Cardiac muscle cell (in vitro differentiated cells and primary cell): ENCODE measurements around the gene COTL1. TPM values are rescaled to one million over a fixed set of nuclear protein-coding genes. Genes with fewer than 3 reads are reported as not detected.
A peak's percentile ranks its signal among the peaks of the same experiment; 100 is the strongest.
"Not testable (repeated sequence)": the region's sequence is repeated elsewhere in the genome, so short reads cannot be mapped to it uniquely, and the experiment has no call there.

Experiments used
- DNase-seq, 2 donors: peaks; one replicate each; pipeline versions ENCODE4 v3.0.0 to v3.0.0-alpha.2; 2010 to 2017; ENCODE audit warnings: low read depth in 1 of 2, low spot score in 1 of 2
- H3K27ac ChIP-seq: fragments of 200-600 bp; sonication (generic); 2 replicates; pipeline ENCODE4 v1.5.1; 2016
- H3K27me3 ChIP-seq: fragments of 200-600 bp; sonication (generic); 2 replicates; pipeline ENCODE4 v1.6.0; 2016; ENCODE audit warnings: control low read depth
- H3K36me3 ChIP-seq: fragments of 200-600 bp; sonication (generic); 2 replicates; pipeline ENCODE4 v1.5.1; 2016; ENCODE audit warnings: control low read depth
- H3K4me1 ChIP-seq: fragments of 200-600 bp; sonication (generic); 2 replicates; pipeline ENCODE4 v1.8.1; 2017; ENCODE audit warnings: low read depth, mild to moderate bottlenecking, mixed run types
- H3K4me3 ChIP-seq: fragments of 200-600 bp; sonication (generic); 2 replicates; pipeline ENCODE4 v1.5.1; 2016; ENCODE audit warnings: mild to moderate bottlenecking
- H3K9me3 ChIP-seq: fragments of 200-600 bp; sonication (generic); 2 replicates; pipeline ENCODE4 v1.5.1; 2017; ENCODE audit warnings: low read depth, mild to moderate bottlenecking, control low read depth
- CTCF ChIP-seq: IDR thresholded peaks from 2 replicates; pipeline ENCODE4 v1.5.1; 2012; ENCODE audit warnings: low read depth, mild to moderate bottlenecking, low read length
- polyA plus RNA-seq: library from polyadenylated mRNA; unstranded; fragments of >200 nt; fragmentation: Nextera tagmentation; extraction: Ambion mirVana; gene quantifications from 2 replicates; pipeline ENCODE4 v1.2.1, GENCODE V29; 2016
- total RNA-seq: library from RNA; depleted of rRNA; stranded (reverse); fragments of >200 nt; gene quantifications from 2 replicates; pipeline ENCODE4 v1.2.3, GENCODE V29; 2016

The COTL1 gene
- total and polyA plus RNA-seq, 2 experiments from 2014 or later, result 32.3 to 70.2 TPM

GRCh38 chr16:84630009-84630408, 12.1 kb upstream of the COTL1 start:
- no peak for TF ChIP-seq CTCF
- no peaks in the 10 kb centered on the region for H3K36me3 ChIP-seq
- H3K4me3 ChIP-seq, result no peak overlapping the region
- no peaks in the 10 kb centered on the region for H3K27me3 ChIP-seq
- no peak overlapping the region for H3K27ac ChIP-seq
- no peaks in the 10 kb centered on the region for H3K4me1 ChIP-seq
- no peak for DNase-seq
- no peaks in the 10 kb centered on the region for H3K9me3 ChIP-seq

DNA sequence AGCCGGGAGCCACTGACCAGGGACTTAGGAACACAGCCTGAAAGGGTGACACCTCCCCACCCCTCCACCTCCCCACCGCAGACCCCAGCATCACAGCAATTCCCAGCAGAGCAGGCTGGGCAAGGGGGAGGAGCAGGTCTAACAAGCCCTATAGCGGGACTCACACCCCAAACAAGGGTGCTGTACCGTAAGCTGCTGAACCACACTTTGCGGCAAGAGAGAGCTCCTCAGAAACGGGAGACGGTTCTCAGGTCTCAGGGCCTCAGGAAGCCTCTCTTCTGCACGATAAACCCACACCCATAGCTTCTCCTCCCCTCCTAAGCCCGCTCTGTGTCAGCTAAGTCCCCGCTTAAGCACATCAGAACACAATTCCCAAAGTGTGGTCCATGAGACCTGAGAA, 11.7 kb upstream of the COTL1 start:
- no peaks in the 10 kb centered on the region for H3K27me3 ChIP-seq
- no peak overlapping the region for H3K27ac ChIP-seq
- no peaks in the 10 kb centered on the region for H3K9me3 ChIP-seq
- H3K36me3 ChIP-seq, result no peaks in the 10 kb centered on the region
- H3K4me1 ChIP-seq, result no peaks in the 10 kb centered on the region
- no peak for DNase-seq
- H3K4me3 ChIP-seq, result no peak overlapping the region
- TF ChIP-seq CTCF, result no peak

DNA sequence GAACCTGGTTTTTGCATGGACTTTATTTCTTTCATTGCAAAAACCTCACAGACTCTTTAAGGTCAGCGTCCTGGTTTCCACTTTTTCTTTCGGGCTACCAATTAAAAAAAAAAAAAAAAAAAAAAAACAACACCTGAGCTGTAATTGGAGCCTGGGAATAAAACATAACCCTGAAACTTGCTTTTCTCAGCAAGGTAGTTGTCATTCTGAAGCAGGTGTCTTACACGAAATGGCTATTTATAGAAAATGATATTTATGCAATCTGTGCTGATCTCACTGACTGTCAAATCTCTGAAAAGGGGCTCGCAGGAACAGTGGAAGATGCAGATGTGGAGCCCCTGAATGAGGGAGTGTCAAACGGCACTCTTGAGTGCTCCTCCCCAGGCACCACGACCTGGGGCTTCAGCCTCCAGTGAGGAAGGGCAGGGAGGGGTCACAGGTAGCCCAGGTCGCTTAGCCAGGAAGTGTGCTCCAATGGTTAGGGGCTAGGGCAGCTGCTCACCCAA, 10.4 kb upstream of the COTL1 start:
- no peaks in the 10 kb centered on the region for H3K36me3 ChIP-seq
- no peaks in the 10 kb centered on the region for H3K9me3 ChIP-seq
- H3K27ac ChIP-seq, result no peak overlapping the region
- H3K4me1 ChIP-seq, result no peaks in the 10 kb centered on the region
- no peak for DNase-seq
- H3K27me3 ChIP-seq, result no peaks in the 10 kb centered on the region
- TF ChIP-seq CTCF, result no peak
- no peak overlapping the region for H3K4me3 ChIP-seq

DNA sequence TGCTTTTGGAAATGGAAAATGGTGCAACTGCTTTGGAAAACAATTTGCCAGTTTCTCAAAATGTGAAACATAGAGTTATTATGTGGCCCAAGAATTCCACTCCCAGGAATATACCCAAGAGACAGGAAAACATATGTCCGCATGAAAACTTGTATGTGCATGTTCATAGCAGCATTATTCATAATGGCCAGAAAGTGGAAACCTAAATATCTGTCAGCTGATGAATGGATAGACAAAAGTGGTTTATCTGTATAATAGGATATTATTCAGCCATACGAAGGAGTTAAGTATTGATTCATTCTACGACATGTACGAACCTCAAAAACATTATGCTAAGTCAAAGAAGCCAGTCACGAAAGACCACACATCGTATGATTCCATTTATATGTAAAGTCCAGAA, 7.7 kb upstream of the COTL1 start:
- Histone ChIP-seq H3K9me3 (no peaks in the 10 kb centered on the region), H3K4me3 (no peak overlapping the region), H3K27me3 (no peaks in the 10 kb centered on the region), H3K4me1 (no peaks in the 10 kb centered on the region), H3K36me3 (no peaks in the 10 kb centered on the region), H3K27ac (no peak overlapping the region)
- TF ChIP-seq CTCF, result no peak
- DNase-seq, result no peak

DNA sequence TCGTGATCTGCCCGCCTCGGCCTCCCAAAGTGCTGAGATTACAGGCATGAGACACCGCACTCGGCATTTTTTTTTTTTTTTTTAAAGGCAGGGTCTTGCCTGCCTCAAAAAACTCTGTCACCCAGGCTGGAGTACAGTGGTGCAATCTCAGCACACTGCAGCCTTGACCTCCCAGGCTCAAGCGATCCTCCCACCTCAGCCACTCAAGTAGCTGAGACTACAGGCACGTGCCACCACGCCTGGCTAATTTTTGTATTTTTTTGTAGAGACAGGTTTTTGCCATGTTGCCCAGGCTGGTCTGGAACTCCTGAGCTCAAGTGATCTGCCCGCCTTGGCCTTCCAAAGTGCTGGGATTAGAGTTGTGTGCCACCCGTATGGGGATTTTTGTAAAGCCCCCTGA, 3.0 kb upstream of the COTL1 start:
- H3K36me3 ChIP-seq, H3K4me1 ChIP-seq, H3K4me3 ChIP-seq, DNase-seq, H3K9me3 ChIP-seq, H3K27ac ChIP-seq, H3K27me3 ChIP-seq: not testable (repeated sequence)

DNA sequence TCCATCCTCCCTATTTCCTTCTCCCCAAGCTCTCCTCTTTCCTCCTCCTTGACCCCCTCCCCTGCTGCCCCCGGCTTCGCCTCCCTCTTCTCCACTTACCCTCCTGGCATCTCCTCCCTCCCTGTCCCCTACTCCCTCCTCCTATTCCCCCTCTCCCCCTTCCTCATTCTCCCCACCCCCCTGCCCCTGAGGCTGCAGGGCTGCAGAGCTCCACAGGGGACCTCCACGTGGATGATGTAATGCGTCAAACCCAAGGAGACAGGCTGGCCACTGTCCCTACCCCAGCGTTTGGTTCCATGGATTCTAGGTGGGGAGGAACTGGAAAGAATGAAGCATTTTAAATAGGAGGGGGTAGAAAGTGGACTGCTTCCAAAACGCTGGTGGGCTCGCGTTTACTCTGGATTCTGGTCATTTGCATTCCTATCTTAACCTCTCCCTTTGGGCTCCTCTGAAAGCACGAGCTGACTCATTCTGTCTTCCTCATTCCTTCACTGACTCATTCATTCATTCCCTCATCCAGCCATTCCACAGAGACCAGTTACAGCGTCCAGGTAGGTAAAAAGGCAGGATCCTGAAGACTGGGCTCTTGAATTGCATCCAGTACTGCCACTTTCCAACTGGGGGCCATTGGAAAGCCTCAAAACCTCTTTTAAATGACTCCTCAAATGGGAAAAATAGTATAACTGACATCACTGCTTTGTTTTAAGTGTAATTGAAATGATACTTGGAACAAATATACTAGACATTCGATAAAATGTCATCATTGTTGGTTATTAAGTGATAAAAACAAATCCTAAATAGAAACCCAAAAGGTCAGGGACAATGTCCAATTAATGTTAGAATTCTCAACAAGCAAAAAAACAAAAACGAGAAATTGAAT, 943 bp upstream of the COTL1 start:
- peaks cover 8% of the 10 kb centered on the region for H3K4me1 ChIP-seq
- no peaks in the 10 kb centered on the region for H3K9me3 ChIP-seq
- no peak overlapping the region for H3K4me3 ChIP-seq
- no peak overlapping the region for H3K27ac ChIP-seq
- peak; percentile 7 for TF ChIP-seq CTCF
- no peaks in the 10 kb centered on the region for H3K36me3 ChIP-seq
- peaks cover 7% of the 10 kb centered on the region for H3K27me3 ChIP-seq
- peak in 1 of 2 donors; percentile 94 for DNase-seq
